ENCODE measurements around the gene LAMC1.
"Not testable (repeated sequence)": the region's sequence is repeated elsewhere in the genome, so short reads cannot be mapped to it uniquely, and the experiment has no call there.

DNA sequence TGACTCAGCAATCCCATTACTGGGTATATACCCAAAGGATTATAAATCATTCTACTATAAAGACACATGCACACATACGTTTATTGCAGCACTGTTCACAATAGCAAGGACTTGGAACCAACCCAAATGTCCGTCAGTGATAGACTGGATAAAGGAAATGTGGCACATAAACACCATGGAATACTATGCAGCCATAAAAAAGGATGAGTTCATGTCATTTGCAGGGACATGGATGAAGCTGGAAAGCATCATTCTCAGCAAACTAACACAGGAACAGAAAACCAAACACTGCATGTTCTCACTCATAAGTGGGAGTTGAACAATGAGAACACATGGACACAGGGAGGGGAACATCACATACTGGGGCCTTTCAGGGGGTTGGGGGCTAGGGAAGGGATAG is 43.2 kb downstream of the LAMC1 start:
- TF ChIP-seq CTCF, POLR2A (IDR thresholded peaks at IDR 0.05): not testable (repeated sequence)
